SJCRH30 (cell line): ENCODE measurements around the gene MCTP2. TPM values are rescaled to one million over a fixed set of nuclear protein-coding genes. Genes with fewer than 3 reads are reported as not detected.

Experiments
- DNase-seq, 2 experiments: peaks; one replicate each; pipeline ENCODE4 v3.0.0-alpha.2; 2015 to 2020
- H3K27ac ChIP-seq: fragments of 250-450 bp; sonication (Bioruptor Pico); 2 replicates; pipeline ENCODE4 v1.5.1; 2020; ENCODE audit warnings: mild to moderate bottlenecking, moderate library complexity
- H3K27me3 ChIP-seq: fragments of 250-450 bp; sonication (Bioruptor Pico); 2 replicates; pipeline ENCODE4 v1.5.1; 2020; ENCODE audit warnings: mild to moderate bottlenecking, moderate library complexity
- H3K36me3 ChIP-seq: fragments of 250-450 bp; sonication (Bioruptor Pico); 2 replicates; pipeline ENCODE4 v1.5.1; 2020; ENCODE audit warnings: mild to moderate bottlenecking, moderate library complexity
- H3K4me1 ChIP-seq: fragments of 250-450 bp; sonication (Bioruptor Pico); 2 replicates; pipeline ENCODE4 v1.5.1; 2020; ENCODE audit warnings: mild to moderate bottlenecking, moderate library complexity
- H3K4me3 ChIP-seq: fragments of 250-450 bp; sonication (Bioruptor Pico); 2 replicates; pipeline ENCODE4 v1.5.1; 2020; ENCODE audit warnings: mild to moderate bottlenecking, moderate library complexity
- H3K9me3 ChIP-seq: fragments of 250-450 bp; sonication (Bioruptor Pico); replicated peaks from 2 replicates; pipeline ENCODE4 v1.5.1; 2020; ENCODE audit warnings: mild to moderate bottlenecking, moderate library complexity
- total RNA-seq: library from RNA; depleted of rRNA; stranded (reverse); fragments of >200 nt; shearing (Covaris generic); gene quantifications from 2 replicates; pipeline ENCODE4 v1.2.3, GENCODE V29; 2014

The MCTP2 gene
- total RNA-seq, 1 experiment from 2014 or later, result 0.38 TPM

DNA sequence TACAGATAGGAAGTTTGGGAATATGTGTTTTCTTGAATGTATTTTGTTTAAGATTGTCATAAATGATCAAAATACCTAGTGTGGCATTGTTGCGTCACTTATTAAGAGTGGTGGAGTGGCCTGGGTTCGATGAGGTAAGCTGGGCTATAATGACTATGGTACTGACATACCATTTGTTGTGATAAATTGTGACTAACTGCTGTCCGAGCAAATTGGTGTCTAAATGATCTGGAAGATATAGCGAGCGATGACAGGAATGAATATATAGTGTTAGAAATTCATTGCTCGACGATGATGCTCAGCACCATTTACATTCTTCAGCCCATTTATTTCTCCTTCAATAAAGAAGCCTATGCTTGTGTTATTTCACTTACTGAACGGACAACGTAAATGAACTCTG, 123.3 kb downstream of the MCTP2 start:
- no peak overlapping the region for H3K4me3 ChIP-seq
- no peaks in the 10 kb centered on the region for H3K4me1 ChIP-seq
- H3K36me3 ChIP-seq, result no peaks in the 10 kb centered on the region
- DNase-seq, result no peak
- no peaks in the 10 kb centered on the region for H3K27me3 ChIP-seq
- H3K9me3 ChIP-seq, result no peaks in the 10 kb centered on the region
- H3K27ac ChIP-seq, result no peak overlapping the region

DNA sequence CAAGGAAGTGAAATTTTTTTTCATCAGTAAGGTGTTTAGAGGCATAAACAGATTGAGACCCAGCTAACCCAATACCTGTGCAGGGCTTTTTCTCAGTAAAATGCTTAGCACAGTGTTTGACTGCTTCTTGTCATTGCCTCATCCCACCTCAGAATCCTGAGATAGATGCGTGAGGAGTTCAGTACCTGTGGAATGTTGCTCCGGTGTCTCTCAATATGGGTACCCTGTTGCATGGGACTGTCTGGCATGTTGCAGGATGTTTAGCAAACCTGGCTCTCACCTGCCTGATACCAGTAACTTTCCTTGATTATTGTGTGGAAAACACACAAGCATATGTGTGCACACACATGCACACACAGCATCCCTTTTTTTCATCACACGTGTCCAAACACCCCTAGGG, 128.4 kb downstream of the MCTP2 start:
- no peak overlapping the region for H3K4me3 ChIP-seq
- H3K27me3 ChIP-seq, result no peaks in the 10 kb centered on the region
- no peaks in the 10 kb centered on the region for H3K36me3 ChIP-seq
- no peaks in the 10 kb centered on the region for H3K4me1 ChIP-seq
- DNase-seq, result no peak
- H3K9me3 ChIP-seq, result no peaks in the 10 kb centered on the region
- no peak overlapping the region for H3K27ac ChIP-seq

DNA sequence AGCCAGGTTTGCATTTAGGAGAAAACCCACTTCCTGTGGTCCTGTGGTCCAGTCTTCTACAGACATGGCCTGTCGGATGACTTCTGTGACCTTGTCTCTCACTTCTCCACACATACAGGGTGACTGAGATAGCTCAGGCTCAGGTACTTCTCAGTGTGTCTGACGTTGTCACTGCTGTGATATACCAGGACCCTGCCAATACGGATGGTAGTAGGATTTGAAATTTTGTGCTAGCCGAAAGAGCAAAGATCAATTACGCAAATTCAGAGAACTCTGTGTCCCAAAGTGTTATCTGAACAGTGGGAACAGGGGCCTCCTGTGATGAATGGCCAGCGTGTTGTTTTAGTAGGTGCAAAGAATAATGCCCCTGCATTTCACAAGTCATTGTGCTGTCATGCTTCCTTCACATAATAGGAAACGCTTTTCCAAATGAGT, 128.9 kb downstream of the MCTP2 start:
- H3K4me3 ChIP-seq, result no peak overlapping the region

DNA sequence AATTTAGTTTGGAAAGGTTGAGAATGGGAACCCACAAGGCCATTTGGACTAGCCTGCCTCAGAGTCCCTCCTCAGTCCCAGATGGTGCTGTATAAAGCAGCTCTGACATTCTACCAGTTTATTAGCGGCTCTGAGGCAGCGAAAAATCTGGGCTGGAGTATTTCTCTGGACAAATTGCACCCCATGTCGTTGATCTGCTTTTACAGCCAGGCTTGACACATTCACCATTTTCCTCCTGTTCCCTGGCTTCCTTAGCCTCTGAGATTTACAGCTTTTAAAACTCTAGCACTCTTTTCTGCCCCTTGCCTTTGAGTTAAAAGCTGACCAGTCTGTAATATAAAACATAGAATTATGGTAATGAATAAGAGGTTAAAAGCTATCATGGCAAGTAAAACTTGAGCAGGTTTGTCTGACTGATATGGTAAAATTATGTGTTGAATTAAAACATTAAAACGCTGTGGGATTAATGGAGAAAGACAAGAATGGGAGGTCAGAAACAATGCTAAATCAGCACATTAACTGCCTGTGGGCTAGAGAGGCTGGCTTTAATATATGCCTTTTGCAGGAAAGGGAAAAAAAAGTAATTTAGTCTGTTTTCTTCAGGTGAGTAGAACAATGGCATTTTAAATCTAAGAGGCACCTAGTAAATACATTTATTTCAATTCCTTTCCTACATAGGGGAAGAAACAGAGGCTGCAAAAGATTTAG, 131.2 kb downstream of the MCTP2 start:
- Histone ChIP-seq H3K4me3 (no peak overlapping the region), H3K36me3 (no peaks in the 10 kb centered on the region), H3K9me3 (no peaks in the 10 kb centered on the region), H3K27ac (no peak overlapping the region), H3K27me3 (no peaks in the 10 kb centered on the region), H3K4me1 (no peaks in the 10 kb centered on the region)
- no peak for DNase-seq

More for the DNA sequence above, 128.9 kb downstream of the MCTP2 start:
- Histone ChIP-seq H3K27ac (no peak overlapping the region), H3K4me1 (no peaks in the 10 kb centered on the region), H3K36me3 (no peaks in the 10 kb centered on the region), H3K9me3 (no peaks in the 10 kb centered on the region), H3K27me3 (no peaks in the 10 kb centered on the region)
- DNase-seq, result no peak

DNA sequence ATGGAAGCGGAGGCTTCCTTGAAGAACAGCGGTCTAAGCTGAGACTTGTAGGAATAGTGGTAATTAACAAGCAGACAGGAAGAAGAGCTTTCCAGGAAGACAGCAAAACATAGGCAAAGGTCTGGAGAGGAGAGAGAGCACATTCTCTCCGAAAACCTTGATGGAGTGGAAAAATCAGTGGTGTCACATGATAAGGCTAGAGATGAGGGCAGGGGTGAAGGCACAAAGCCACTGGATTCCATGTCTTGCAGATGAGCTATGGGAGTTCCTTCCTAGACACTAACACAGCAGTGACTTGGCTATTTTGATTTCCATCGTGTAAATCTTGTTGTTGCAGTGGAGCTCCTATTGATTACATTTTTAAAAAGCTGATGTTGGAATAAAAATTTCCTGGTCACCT, 132.0 kb downstream of the MCTP2 start:
- no peaks in the 10 kb centered on the region for H3K4me1 ChIP-seq
- H3K9me3 ChIP-seq, result no peaks in the 10 kb centered on the region
- no peaks in the 10 kb centered on the region for H3K36me3 ChIP-seq
- H3K27ac ChIP-seq, result no peak overlapping the region
- no peak for DNase-seq
- H3K27me3 ChIP-seq, result no peaks in the 10 kb centered on the region
- no peak overlapping the region for H3K4me3 ChIP-seq

DNA sequence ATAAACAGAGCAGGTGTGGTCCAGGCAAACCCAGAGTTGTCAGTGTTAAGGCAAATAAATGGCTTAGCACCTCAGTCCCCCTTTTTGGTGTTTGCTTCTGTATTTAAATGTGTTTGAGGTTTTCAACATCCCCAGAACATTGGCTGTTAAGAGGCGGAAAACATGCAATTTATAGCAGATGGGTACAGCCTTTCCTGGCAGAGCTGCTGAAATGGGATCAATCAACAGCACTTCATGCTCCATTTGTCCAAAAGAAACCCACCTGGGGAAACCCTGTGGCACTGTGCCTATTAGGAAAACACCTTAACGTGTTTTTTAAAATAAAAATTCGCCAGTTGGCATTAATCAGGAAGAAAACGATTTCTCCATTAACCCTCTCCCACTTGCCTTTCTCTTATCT, 135.4 kb downstream of the MCTP2 start:
- Histone ChIP-seq H3K9me3 (no peaks in the 10 kb centered on the region), H3K36me3 (no peaks in the 10 kb centered on the region), H3K4me1 (no peaks in the 10 kb centered on the region), H3K4me3 (no peak overlapping the region), H3K27ac (no peak overlapping the region), H3K27me3 (no peaks in the 10 kb centered on the region)
- no peak for DNase-seq

DNA sequence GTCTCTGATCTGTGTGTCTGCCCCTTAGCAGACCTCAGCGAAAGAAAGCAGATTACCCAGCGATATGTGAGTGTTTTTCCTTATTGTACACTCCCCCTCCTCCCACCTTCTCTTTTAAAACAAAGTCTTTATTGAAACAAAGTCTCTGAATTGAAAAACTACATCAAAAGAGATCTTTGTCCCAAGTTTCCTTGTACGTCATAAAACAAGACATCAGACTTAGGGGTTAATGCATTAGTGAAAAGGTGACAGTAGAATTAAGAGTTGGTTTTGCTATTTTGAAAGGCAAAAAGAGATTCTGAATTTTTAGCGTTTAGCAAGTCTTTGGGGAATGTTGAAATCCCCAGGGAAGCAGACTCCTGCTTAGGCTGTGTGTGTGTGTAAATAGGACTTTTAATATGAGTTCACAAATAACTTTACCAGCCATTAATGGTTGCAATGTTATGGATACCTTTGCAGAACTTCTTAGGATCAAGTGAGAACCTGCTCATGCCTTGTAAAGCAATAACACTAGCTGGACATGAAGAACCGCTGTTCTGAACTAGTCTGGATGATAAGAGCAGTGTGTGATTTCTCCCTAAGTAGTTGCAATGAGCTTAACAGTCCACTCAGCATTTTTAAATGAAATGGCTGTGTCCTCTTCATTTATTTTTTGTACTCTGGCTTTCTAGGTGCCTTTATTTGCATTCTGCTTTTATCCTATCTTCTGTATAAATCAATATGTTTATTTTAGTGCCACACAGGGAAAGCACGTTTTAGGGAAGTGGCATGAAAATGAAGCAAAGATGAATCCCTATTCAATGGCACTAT, 136.6 kb downstream of the MCTP2 start:
- Histone ChIP-seq H3K27ac (no peak overlapping the region), H3K4me1 (no peaks in the 10 kb centered on the region), H3K9me3 (no peaks in the 10 kb centered on the region), H3K4me3 (no peak overlapping the region), H3K27me3 (no peaks in the 10 kb centered on the region), H3K36me3 (no peaks in the 10 kb centered on the region)
- DNase-seq, result no peak

DNA sequence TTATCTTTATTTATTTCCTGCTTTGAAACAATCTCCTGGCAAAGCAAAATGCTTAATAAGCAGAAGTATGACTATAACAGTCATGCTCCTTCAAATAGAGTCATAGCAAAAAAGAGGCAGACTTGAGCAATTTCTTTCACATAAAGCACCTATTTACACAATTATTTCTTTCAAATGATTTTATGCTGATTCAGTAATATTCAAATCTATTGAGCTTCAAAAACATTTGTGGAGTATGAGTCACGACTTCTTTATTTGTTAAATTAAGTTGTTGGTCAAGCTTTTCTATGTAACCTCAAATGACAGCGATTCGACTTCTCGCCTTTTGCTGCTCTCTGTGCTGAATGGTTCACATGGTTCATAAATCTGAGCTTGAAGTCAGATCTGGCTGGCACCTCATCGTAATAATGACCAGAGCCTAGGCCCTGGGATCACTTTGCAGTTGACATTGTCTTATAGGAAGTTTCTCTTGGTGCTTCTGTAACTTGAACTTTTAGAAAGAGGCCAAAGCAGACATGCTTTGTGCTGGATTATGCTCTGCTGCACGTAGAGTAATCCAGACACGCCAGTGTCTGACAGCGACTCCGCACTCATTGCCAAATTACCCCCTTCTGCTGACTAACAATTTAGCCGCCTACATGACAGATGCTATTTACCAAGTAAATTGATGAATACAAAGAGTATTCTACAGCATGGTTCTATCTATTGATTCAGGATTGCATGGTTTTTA, 139.0 kb downstream of the MCTP2 start:
- Histone ChIP-seq H3K4me3 (no peak overlapping the region), H3K4me1 (no peaks in the 10 kb centered on the region), H3K27me3 (no peaks in the 10 kb centered on the region), H3K36me3 (no peaks in the 10 kb centered on the region), H3K27ac (no peak overlapping the region), H3K9me3 (no peaks in the 10 kb centered on the region)
- no peak for DNase-seq

DNA sequence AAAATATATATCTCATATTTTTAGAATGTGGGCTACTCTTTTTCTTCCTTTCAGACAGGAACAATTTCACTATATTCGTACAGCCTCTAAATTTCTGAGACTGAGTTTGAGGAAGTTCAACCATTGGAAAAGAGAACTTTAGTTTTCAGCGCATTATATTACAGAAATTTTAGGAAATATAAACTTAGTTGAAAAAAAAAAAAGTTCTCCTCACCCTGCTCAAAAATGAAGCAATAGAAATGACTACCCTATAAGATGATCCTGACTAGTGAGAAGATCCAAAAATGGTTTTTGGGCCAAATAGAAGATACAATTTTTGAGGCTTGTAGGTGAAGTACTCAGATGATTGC, 139.6 kb downstream of the MCTP2 start:
- Histone ChIP-seq H3K4me1 (no peaks in the 10 kb centered on the region), H3K27ac (no peak overlapping the region), H3K4me3 (no peak overlapping the region), H3K36me3 (no peaks in the 10 kb centered on the region), H3K27me3 (no peaks in the 10 kb centered on the region), H3K9me3 (no peaks in the 10 kb centered on the region)
- DNase-seq, result no peak

DNA sequence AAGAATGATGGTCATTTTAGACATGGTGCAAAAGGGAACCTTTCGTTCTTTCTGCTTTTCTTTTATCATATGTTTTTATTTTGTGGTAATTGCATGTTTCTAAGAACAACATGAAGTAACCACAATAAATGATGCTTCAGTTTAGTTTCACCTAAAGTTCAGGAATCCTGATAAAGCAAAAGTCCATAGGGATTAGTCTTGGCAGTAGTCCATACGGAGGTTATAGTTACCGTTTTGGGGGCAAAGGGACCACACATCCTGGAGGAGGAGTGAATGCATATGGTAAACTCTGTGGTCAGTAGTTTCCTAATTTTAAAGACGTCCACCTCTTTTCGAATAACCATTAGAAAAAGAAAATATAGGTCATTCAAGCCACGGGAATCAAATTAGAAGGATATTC, 141.5 kb downstream of the MCTP2 start:
- Histone ChIP-seq H3K9me3 (no peaks in the 10 kb centered on the region), H3K4me3 (no peak overlapping the region)

DNA sequence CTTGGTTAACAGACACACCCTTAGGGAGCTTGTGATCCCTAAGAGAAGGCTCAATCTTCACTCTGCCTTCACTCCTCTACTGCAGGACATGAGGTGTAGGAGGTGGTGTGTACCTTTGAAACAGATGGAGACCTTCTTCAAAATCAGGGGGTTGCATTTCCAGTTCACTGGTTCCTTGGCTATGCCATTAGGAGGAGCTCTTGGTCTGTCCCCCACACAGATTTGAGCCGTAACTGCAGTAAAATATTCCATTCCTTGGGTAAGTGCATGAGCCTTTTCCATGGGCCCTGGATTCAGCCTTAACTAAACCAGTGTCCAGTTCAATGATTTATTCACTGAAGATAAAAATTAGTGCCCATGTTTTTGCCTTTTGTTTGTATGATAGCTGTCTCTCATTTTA, 144.6 kb downstream of the MCTP2 start:
- Histone ChIP-seq H3K4me3 (no peak overlapping the region), H3K9me3 (no peaks in the 10 kb centered on the region), H3K4me1 (no peaks in the 10 kb centered on the region), H3K27me3 (no peaks in the 10 kb centered on the region), H3K27ac (no peak overlapping the region), H3K36me3 (no peaks in the 10 kb centered on the region)
- peak in 1 of 2 experiments; percentile 40 for DNase-seq

More for the DNA sequence above, 141.5 kb downstream of the MCTP2 start:
- no peaks in the 10 kb centered on the region for H3K36me3 ChIP-seq
- peak; percentile 4 to 52 for DNase-seq
- no peaks in the 10 kb centered on the region for H3K27me3 ChIP-seq
- H3K4me1 ChIP-seq, result no peaks in the 10 kb centered on the region
- no peak overlapping the region for H3K27ac ChIP-seq

DNA sequence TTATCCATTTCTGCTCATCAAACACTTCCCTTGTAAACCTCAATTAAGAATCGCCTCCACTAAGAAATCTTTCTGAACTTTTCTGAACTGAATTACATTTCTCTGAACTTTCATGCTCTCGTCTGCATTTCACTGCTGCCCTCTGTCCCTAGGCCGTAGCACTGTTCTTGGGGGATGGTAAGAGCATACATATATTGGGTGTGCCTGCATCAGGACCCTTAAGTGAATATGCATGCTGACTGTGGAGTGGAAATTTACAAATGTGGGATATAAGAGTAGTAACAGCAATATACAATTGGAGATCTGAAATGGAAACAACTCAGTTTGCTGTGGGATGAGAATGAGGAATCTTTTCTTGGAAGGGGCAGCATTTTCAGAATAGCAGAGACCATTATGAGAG, 148.6 kb downstream of the MCTP2 start:
- Histone ChIP-seq H3K27me3 (no peaks in the 10 kb centered on the region), H3K9me3 (no peaks in the 10 kb centered on the region), H3K4me3 (no peak overlapping the region), H3K27ac (no peak overlapping the region), H3K4me1 (no peaks in the 10 kb centered on the region), H3K36me3 (no peaks in the 10 kb centered on the region)
- DNase-seq, result no peak

DNA sequence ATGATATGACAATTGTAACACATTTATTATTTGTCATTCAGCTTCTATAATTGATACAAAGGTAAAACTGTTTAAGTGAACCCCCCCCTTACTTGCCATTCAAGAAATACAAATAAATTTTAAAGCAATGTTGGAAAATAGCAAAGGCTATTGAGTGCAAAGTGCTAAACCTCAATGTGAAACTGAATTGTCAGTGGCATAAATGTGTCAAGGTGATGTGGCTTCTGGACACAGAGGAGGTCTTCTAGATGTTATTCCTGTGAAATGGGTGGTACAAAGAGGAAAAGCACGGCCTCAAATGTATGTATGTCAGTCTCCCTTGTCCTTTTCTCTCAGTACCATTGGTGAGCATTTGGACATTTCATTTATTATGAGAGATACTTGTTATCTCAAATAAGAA, 149.4 kb downstream of the MCTP2 start:
- Histone ChIP-seq H3K27me3 (no peaks in the 10 kb centered on the region), H3K36me3 (no peaks in the 10 kb centered on the region), H3K27ac (no peak overlapping the region), H3K4me1 (no peaks in the 10 kb centered on the region), H3K4me3 (no peak overlapping the region), H3K9me3 (no peaks in the 10 kb centered on the region)
- DNase-seq, result no peak

DNA sequence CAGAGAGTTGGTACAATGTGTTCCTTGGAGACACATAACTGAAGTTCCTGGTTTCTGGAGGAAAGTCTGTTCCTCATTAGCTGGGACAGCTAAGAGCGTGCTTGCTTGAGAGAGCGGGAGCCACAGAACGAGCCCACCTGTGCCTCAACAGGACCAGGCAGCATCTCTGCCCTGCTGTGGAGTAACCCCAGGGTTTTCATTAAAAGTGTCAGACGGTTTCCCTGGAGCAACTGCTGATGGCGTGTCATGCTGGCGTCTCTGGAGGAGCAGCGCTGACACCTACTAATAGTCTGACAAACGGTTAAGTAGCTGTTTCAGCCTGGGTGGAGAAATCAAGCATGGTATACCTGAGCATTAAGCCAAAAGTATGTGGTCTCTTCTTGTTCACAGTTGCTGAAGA, 150.0 kb downstream of the MCTP2 start:
- H3K36me3 ChIP-seq, result no peaks in the 10 kb centered on the region
- H3K4me1 ChIP-seq, result no peaks in the 10 kb centered on the region
- no peak overlapping the region for H3K4me3 ChIP-seq
- no peak for DNase-seq
- no peaks in the 10 kb centered on the region for H3K27me3 ChIP-seq
- H3K27ac ChIP-seq, result no peak overlapping the region
- H3K9me3 ChIP-seq, result no peaks in the 10 kb centered on the region

DNA sequence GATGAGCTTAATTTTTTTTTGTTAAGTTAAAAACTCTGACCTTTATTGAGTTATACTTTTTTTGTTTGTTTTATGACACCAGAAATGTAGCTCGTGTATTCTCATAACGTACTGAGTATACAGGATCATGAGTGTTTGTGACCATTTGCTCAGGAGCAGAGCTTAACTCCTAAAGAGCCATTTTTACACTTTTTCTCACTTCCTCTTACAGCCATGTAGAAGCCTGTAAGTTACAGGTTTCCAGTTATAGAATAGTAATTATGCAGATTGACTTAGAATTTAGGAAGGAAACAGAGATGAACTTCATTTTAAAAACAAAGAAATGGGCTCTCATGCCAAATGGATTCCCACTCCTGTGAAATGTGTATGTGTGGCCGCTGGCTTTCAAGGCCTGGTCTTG, 151.7 kb downstream of the MCTP2 start:
- Histone ChIP-seq H3K27me3 (no peaks in the 10 kb centered on the region), H3K4me3 (no peak overlapping the region), H3K36me3 (no peaks in the 10 kb centered on the region), H3K4me1 (peaks cover 5% of the 10 kb centered on the region), H3K9me3 (no peaks in the 10 kb centered on the region; the same call in 1 of the 2 replicates), H3K27ac (no peak overlapping the region)
- DNase-seq, result no peak
